ENCODE data around the gene BPIFB1. TPM values are rescaled to one million over a fixed set of nuclear protein-coding genes. Genes with fewer than 3 reads are reported as not detected.

Gene BPIFB1
- total and polyA plus RNA-seq, 2 donors (not counting 1 experiment from before 2014, with no cell fraction given), result not detected

DNA sequence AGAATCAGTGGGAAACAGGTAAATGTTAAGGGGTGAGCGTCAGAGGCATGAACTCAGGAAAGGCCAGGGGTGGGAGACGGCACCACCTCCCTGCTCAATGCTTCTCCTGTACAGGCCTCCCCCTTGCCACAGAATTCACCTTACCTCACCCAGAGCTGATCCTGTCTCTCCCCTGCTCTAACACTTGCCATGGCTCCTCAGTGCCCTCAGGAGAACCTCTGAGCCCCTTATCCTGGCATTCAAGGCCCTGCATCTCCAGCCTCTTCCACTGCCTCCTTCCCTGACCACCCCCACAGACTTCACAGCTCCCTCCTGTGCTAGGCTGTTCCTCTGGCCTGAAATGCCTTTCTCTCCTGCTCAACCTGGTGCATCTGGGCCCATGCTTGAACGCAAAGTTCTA is 33.9 kb downstream of the BPIFB1 start:
- H3K4me1 ChIP-seq (ENCODE audit: control insufficient read depth, extremely low read depth, insufficient read depth, low read length), result no peaks in the 10 kb centered on the region
- no peaks in the 10 kb centered on the region for H3K36me3 ChIP-seq (ENCODE audit: control insufficient read depth, insufficient read depth, low read length)
- H3K9ac ChIP-seq (ENCODE audit: insufficient read depth, low read length), result no peak overlapping the region
- H2AFZ ChIP-seq (ENCODE audit: low read length), result no peak overlapping the region
- H3K79me2 ChIP-seq (ENCODE audit: control insufficient read depth, insufficient read depth, low read length), result no peaks in the 10 kb centered on the region
- no peaks in the 10 kb centered on the region for H3K9me3 ChIP-seq (ENCODE audit: control insufficient read depth, insufficient read depth, low read depth, low read length)
- TF ChIP-seq, protein P1, sequence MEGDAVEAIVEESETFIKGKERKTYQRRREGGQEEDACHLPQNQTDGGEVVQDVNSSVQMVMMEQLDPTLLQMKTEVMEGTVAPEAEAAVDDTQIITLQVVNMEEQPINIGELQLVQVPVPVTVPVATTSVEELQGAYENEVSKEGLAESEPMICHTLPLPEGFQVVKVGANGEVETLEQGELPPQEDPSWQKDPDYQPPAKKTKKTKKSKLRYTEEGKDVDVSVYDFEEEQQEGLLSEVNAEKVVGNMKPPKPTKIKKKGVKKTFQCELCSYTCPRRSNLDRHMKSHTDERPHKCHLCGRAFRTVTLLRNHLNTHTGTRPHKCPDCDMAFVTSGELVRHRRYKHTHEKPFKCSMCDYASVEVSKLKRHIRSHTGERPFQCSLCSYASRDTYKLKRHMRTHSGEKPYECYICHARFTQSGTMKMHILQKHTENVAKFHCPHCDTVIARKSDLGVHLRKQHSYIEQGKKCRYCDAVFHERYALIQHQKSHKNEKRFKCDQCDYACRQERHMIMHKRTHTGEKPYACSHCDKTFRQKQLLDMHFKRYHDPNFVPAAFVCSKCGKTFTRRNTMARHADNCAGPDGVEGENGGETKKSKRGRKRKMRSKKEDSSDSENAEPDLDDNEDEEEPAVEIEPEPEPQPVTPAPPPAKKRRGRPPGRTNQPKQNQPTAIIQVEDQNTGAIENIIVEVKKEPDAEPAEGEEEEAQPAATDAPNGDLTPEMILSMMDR (conservative IDR thresholded peaks at IDR 0.05 in 1 of 2, IDR thresholded peaks at IDR 0.05 in 1 of 2; ENCODE audit: low read depth in 1 of 2, low read length in 2 of 2), result no peak
- TF ChIP-seq EZH2 (IDR thresholded peaks at IDR 0.05; ENCODE audit: low read length, missing control alignments), result no peak
- no peak overlapping the region for H3K27ac ChIP-seq (ENCODE audit: insufficient read depth, low read length)
- H3K4me3 ChIP-seq (replicated peaks in 1 of 4; ENCODE audit: control extremely low read depth in 1 of 4, insufficient read depth in 1 of 4, low read depth in 3 of 4, low read length in 4 of 4), result no peak overlapping the region
- H4K20me1 ChIP-seq (ENCODE audit: control insufficient read depth, extremely low read depth, insufficient read depth, low read length), result no peaks in the 10 kb centered on the region
- H3K4me2 ChIP-seq (ENCODE audit: extremely low read depth, insufficient read depth, low read length), result no peak overlapping the region
- H3K27me3 ChIP-seq (ENCODE audit: control insufficient read depth, insufficient read depth, low read length), result peaks cover 7% of the 10 kb centered on the region
- DNase-seq (ENCODE audit: low read depth in 2 of 2), result no peak

DNA sequence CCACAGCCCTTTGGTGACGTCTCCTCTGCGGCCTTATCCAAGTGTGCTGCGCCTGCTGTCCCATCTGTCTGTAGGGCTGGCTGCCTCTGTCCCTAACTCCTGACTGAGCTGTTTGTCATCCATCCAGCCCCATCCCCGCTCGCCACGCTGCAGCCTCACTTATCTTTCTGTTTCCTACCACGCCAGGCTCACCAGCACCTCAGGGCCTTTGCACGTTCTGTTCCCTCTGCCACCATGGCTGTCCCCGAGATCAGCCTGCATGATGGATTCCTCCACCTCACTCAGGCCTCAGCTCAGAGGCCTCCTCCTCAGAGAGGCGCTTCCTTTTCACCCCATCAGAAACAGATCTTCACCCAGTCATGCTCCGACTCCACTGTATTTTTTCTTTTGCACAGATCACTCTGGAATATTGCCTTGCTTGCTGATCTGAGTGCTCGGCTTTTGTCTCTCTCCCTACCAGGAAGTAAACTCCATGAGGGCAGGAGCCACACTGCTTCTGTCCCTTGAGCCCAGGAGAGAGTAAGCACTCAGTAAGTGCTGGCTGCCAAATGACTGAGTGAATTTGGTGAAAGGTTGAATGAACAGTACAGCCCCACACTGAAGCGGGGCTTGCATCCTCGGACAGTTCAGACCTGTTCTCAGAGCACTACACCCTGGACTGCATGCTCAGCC is 34.5 kb downstream of the BPIFB1 start:
- TF ChIP-seq, protein P1 (conservative IDR thresholded peaks at IDR 0.05 in 1 of 2, IDR thresholded peaks at IDR 0.05 in 1 of 2; ENCODE audit: low read depth in 1 of 2, low read length in 2 of 2), result no peak
- no peak for TF ChIP-seq EZH2 (IDR thresholded peaks at IDR 0.05; ENCODE audit: low read length, missing control alignments)
- Histone ChIP-seq H3K36me3 (ENCODE audit: control insufficient read depth, insufficient read depth, low read length) (no peaks in the 10 kb centered on the region), H3K4me1 (ENCODE audit: control insufficient read depth, extremely low read depth, insufficient read depth, low read length) (no peaks in the 10 kb centered on the region), H3K27me3 (ENCODE audit: control insufficient read depth, insufficient read depth, low read length) (peaks cover 7% of the 10 kb centered on the region), H3K4me3 (replicated peaks in 1 of 4; ENCODE audit: control extremely low read depth in 1 of 4, insufficient read depth in 1 of 4, low read depth in 3 of 4, low read length in 4 of 4) (no peak overlapping the region), H3K9me3 (ENCODE audit: control insufficient read depth, insufficient read depth, low read depth, low read length) (no peaks in the 10 kb centered on the region), H3K27ac (ENCODE audit: insufficient read depth, low read length) (no peak overlapping the region), H3K9ac (ENCODE audit: insufficient read depth, low read length) (no peak overlapping the region), H3K4me2 (ENCODE audit: extremely low read depth, insufficient read depth, low read length) (no peak overlapping the region), H3K79me2 (ENCODE audit: control insufficient read depth, insufficient read depth, low read length) (no peaks in the 10 kb centered on the region), H4K20me1 (ENCODE audit: control insufficient read depth, extremely low read depth, insufficient read depth, low read length) (no peaks in the 10 kb centered on the region), H2AFZ (ENCODE audit: low read length) (no peak overlapping the region)
- DNase-seq (ENCODE audit: low read depth in 2 of 2), result no peak

DNA sequence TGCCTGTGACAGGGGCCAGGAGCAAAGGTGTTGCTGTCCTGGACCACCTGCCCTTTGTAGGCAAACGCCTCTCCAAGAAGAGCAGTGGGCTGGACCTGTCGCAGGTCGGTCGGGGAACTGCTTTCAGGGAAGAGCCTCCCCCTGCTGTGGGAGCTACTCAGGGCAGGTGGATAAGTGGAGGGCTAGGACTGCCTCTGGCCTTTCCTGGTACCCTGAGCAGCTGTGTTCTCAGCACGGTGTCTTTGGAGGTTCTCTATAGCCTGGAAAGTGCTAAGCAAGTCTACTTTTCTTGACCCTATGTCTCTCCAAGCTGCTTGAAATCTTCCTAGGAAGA is 35.0 kb downstream of the BPIFB1 start:
- H2AFZ ChIP-seq (ENCODE audit: low read length), result no peak overlapping the region
- TF ChIP-seq EZH2 (IDR thresholded peaks at IDR 0.05; ENCODE audit: low read length, missing control alignments), result no peak
- TF ChIP-seq, protein P1 (conservative IDR thresholded peaks at IDR 0.05 in 1 of 2, IDR thresholded peaks at IDR 0.05 in 1 of 2; ENCODE audit: low read depth in 1 of 2, low read length in 2 of 2), result no peak
- H3K36me3 ChIP-seq (ENCODE audit: control insufficient read depth, insufficient read depth, low read length), result no peaks in the 10 kb centered on the region
- no peaks in the 10 kb centered on the region for H3K9me3 ChIP-seq (ENCODE audit: control insufficient read depth, insufficient read depth, low read depth, low read length)
- no peak overlapping the region for H3K4me3 ChIP-seq (replicated peaks in 1 of 4; ENCODE audit: control extremely low read depth in 1 of 4, insufficient read depth in 1 of 4, low read depth in 3 of 4, low read length in 4 of 4)
- H3K79me2 ChIP-seq (ENCODE audit: control insufficient read depth, insufficient read depth, low read length), result no peaks in the 10 kb centered on the region
- H3K4me1 ChIP-seq (ENCODE audit: control insufficient read depth, extremely low read depth, insufficient read depth, low read length), result no peaks in the 10 kb centered on the region
- H3K27me3 ChIP-seq (ENCODE audit: control insufficient read depth, insufficient read depth, low read length), result peaks cover 7% of the 10 kb centered on the region
- H3K27ac ChIP-seq (ENCODE audit: insufficient read depth, low read length), result no peak overlapping the region
- H3K4me2 ChIP-seq (ENCODE audit: extremely low read depth, insufficient read depth, low read length), result no peak overlapping the region
- DNase-seq (ENCODE audit: low read depth in 2 of 2), result no peak
- H4K20me1 ChIP-seq (ENCODE audit: control insufficient read depth, extremely low read depth, insufficient read depth, low read length), result no peaks in the 10 kb centered on the region
- H3K9ac ChIP-seq (ENCODE audit: insufficient read depth, low read length), result no peak overlapping the region

Measured in fibroblast of lung (primary cell).